Testis (tissue), 2 donors: ENCODE data around the gene SLAMF9.

ENCODE experiments used
- CTCF ChIP-seq, 3 experiments: fragments of 450-650 bp in 2 of 3; fragments of 200-600 bp in 1 of 3; sonication (generic) in 1 of 3; IDR thresholded peaks; one replicate each; pipeline ENCODE4 v1.5.1; 2016 to 2019; ENCODE audit warnings: antibody characterized with exemption in 3 of 3, mild to moderate bottlenecking in 2 of 3, moderate library complexity in 1 of 3
- POLR2A ChIP-seq: fragments of 450-650 bp; IDR thresholded peaks from one replicate; pipeline ENCODE4 v1.6.1; 2017; ENCODE audit warnings: antibody characterized with exemption, mild to moderate bottlenecking, moderate library complexity

- TF ChIP-seq CTCF (IDR thresholded peaks at IDR 0.05) (no peak), POLR2A (no peak)
These were observed 19.4 kb upstream of the SLAMF9 start for GRCh38 chr1:159973350-159973940.
